HG03565 (cell line): ENCODE measurements around the gene HARS1.
A peak's percentile ranks its signal among the peaks of the same experiment; 100 is the strongest.
"Not testable (repeated sequence)": the region's sequence is repeated elsewhere in the genome, so short reads cannot be mapped to it uniquely, and the experiment has no call there.

ENCODE experiments used
- ATAC-seq: cut with Tn5 transposase; IDR thresholded peaks from one replicate; pipeline ENCODE4 v1.9.1; 2021; ENCODE audit warnings: mild to moderate bottlenecking, moderate library complexity; ENCODE audit not compliant: unreplicated experiment

HARS1 gene, protein sequence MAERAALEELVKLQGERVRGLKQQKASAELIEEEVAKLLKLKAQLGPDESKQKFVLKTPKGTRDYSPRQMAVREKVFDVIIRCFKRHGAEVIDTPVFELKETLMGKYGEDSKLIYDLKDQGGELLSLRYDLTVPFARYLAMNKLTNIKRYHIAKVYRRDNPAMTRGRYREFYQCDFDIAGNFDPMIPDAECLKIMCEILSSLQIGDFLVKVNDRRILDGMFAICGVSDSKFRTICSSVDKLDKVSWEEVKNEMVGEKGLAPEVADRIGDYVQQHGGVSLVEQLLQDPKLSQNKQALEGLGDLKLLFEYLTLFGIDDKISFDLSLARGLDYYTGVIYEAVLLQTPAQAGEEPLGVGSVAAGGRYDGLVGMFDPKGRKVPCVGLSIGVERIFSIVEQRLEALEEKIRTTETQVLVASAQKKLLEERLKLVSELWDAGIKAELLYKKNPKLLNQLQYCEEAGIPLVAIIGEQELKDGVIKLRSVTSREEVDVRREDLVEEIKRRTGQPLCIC

DNA sequence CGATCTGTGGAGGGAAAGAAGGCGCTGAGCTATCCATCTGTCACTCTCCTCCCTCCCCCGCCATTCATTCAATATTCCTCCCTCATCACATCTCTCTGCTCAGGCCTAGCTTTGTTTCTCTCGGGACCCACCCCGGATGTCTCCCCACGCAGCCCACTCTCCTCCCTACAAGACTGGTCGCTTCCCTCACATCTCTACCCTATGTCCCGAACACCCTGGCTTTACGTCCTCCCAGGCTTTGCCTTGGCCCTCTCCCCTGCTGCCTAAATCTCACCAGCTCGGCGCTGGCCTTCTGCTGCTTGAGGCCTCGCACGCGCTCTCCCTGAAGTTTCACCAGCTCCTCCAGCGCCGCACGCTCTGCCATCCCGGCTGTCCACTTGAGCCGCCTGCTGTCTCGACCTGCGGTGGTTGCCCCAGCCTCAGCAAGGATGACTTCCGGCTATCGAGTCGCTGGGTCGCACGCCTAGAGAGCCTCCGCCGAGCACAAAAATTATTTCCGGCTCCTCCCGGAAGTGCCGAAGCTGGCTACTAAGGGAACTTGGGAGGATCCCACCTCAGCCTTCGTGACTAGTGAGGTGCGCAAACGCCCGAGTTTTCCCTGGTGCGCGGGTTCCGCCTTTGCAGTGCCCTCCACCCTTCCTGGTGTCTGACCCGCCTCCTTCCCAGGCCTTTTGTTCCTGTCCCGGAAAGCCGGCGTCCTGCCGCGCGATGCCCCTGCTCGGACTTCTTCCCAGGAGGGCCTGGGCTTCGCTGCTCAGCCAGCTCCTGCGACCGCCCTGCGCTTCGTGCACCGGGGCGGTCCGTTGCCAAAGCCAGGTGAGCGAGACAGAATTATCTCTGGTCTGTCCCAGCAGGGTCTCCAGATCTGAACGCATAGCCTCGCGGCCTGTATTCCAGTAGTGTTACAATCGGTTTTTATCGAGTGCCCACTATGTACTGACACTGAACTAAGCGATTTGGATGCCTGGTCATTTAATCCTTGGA is at the start of gene HARS1, which contains the start of gene HARS2:
Gene HARS1 (minus strand): TSS at position 430 of the 984 bp plus-strand sequence. CDS start 66 bp downstream, at position 364.
Gene HARS2 (plus strand): TSS at position 515 of the 984 bp plus-strand sequence. CDS start 194 bp downstream, at position 709.
- peak; percentile 95 for ATAC-seq

DNA sequence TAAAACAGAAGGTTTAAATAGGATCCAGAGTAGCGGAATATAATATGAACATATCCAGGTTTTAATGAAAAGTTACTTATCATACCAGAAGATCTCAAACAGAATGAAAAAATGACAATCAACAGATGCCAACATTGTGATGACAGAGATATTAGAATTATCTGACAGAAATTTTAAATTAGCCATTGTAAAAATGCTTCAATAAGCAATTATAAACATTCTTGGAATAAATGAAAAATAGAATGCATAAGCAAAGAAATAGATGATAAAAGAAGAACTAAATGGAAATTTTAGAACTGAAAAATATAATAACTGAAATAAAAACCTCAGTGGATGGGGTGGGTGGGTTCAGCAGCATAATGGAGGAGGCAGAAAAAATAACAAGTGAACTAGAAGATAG is 46.3 kb upstream of the HARS1 start:
- ATAC-seq = no peak

DNA sequence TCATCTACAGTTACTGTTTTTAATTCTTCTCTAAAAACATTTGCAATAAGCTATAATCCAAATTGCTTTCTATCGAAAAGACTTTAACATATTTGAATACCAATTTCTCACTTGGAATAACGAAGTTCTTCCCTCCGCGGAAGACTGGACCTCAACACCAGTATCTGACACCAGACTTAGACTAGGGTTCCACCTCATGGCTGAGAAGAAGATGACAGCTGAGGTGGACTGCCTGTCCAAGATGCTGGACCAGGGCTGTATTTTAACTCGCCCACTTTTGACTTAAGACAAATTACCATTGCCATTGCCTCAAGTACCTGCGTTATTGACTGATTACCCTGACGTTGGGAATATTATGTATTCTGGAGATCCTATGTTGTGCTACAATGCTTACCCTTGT is 43.2 kb upstream of the HARS1 start:
- ATAC-seq = no peak

DNA sequence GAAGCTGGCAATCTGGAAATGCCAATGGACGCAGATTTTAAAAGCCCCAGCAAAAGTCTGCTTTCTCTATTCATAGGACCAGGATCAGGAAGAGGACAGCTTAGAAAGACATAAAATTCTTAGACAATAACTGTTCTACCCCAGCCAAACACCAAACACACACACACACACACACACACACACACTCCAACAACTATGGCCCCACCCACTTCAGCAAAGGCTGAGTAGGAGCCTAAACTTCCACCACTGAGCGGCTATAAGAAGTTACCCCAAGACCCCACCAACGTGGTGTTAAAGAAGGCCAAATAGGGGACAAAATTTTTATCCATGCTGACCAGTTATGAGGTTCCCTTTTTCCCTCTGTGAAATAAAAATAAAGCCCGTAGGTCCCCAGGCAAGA is 41.9 kb upstream of the HARS1 start:
- ATAC-seq = no peak

DNA sequence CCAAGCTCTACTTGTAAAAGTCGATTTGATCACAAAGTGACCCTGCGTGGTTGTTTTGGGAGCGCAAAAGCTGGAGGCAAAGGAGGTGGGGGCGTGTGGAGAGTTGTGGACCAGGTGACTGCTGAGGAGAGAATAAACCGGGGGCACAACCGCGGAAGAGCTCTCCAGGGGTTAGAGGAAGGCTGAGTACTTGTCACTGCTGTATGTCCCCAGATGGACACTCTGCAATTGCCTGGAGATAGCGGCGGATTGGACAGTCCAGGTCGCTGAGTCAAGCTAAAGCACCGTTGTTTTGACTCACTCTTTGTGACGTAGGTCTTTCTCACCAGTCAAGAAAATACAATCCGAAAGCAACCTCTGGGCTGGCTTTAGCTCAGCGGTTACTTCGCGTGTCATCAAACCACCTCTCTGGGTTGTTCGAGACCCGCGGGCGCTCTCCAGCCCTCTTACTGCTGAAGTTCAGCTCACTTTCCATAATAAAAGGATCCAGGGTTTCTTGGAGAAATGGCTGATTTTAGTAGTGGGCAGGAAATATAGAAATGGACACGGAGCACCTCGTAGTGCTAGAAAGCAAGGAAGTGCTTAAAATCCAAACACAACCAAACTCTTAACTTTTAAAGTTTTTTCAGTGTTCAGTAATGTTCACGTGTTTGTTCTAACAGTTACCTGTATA is 34.8 kb upstream of the HARS1 start:
- peak; percentile 94 for ATAC-seq

DNA sequence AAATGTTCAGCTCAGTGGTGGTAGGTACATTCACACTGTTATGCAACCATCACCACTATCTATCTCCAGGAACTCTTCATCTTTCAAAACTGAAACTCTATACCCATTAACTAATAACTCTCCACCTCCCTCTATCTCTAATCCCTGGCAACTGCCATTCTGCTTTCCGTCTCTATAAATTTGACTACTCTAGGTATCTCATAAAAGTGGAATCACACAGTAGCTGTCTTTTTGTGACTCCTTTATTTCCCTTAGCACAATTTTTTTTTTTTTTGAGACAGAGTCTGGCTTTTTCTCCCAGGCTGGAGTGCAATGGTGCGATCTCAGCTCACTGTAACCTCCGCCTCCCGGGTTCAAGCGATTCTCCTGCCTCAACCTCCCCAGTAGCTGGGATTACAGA is 30.2 kb upstream of the HARS1 start:
- ATAC-seq = not testable (repeated sequence)

DNA sequence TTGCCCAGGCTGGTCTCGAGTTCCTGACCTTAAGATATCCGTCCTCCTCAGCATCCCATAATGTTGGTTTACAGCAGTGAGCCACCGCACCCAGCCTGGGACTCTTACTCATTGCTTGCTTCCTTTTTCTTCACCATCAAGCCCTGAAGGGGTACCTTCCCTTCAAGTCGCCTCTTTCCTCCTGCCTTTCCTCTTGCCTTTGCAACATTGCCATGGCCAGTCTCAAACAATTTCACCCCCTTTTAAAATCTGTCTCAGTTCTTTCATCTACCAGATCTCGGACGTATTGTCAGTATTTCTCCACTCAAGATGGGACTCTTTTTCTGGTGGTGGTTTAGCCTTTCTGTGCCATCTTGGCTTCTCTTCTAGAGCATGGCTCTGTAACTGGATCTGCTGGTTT is 29.6 kb upstream of the HARS1 start:
- ATAC-seq = not testable (repeated sequence)

DNA sequence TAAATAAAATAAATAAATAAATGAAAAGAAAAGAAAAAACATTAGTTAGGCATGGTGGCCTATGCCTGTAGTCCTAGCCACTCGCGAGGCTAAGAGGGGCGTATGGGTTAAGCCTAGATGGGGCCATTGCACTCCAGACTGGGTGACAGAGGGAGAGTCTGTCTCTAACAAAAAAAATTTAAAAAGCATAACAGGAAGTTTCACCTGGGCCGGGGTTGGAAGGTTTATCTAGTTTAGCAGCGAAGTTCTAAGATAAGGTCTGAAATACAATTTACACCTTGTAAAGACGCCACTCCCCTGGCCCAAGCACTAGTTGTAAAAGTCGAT is 27.1 kb upstream of the HARS1 start:
- ATAC-seq = no peak

DNA sequence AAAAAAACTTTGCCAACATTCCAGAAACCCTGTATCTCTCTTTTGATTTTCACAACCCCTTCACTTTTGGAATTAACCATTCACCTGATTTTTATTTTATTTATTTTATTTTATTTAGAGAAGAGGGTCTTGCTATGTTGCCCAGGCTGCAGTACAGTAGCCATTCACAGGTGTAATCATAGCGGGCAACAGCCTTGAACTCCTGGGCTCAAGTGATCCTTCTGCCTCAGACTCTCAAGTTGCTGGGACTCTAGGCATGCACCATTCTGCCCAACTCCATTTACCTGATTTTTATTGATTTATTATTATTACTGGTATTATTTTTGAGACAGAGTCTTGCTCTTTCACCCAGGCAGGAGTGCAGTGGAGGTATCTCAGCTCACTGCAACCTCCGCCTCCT is 25.1 kb upstream of the HARS1 start:
- not testable (repeated sequence) for ATAC-seq

DNA sequence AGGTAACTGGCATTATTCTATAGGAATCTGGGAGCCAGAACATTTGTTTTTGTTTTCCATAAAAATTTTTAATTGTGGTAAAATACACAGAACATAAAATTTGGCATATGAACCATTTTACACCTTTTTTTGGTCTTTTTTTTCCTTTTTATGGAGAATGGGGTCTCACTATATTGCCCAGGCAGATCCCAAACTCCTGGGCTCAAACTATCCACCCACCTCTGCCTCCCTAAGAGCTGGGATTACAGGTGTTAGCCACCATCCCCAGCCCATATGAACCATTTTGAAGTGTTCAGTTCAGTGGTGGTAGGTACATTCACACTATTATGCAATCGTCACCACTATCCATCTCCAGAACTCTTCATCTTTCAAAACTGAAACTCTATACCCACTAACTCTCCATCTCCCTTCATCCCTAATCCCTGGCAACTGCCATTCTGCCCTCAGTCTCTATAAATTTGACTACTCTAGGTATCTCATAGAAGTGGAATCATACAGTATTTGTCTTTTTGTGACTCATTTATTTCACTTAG is 22.5 kb upstream of the HARS1 start:
- ATAC-seq = no peak

DNA sequence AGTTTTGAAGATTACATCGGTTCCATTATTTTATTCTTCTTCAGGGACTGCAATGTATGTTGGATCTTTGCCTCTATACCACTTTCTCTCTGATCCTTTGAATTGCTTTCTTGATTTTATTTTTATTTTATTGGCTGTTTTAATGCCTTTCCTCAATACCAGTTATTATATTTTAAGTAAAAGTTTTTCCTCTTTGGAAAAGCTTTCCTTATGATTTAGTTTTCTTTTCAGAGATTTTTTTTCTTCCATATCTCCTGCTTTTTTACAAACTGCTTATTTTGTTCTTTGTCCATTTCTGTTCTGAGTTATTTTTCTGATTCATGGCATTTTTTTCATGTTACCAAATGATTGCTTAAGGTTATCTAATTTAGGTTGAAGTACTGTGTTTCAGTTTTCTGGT is 20.6 kb upstream of the HARS1 start:
- ATAC-seq = no peak

DNA sequence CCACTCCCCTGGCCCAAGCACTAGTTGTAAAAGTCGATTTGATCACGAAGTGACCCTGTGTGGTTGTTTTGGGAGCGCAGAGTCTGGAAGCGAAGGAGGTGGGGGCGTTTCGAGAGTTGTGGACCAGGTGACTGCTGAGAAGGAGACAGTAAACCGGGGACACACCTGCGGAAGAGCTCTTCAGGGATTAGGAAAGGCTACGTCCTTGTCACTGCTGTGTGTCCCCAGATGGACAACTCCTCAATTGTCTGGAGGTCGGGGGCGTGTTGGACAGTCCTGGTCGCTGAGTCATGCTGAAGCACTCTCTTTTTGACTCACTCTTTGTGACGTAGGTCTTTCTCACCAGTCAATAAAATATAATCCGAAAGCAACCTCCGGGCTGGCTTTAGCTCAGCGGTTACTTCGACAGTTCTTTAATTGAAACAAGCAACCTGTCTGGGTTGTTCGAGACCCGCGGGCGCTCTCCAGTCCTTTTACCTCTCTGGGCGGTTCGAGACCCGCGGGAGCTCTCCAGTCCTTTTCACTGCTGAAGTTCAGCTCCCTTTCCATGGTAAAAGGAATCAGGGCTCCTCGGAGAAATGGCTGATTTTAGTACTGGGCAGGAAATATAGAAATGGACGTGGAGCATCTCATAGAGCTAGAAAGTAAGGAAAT is 19.9 kb upstream of the HARS1 start:
- ATAC-seq = peak; percentile 88

DNA sequence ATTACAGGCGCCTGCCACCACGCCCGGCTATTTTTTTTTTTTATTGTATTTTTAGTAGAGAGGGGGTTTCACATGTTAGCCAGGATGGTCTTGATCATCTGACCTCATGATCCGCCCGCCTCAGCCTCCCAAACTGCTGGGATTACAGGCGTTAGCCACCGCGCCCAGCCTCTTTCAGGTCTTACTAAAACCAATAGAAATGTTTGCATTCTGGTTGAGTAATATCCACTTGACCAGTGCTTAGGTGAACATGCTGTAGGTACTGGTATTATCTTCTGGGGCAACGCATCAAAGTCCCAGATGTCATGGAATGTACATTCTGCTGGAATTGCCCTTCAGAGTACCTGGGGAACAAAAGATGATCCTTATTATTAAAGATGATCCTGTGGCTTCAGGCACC is 17.6 kb upstream of the HARS1 start:
- ATAC-seq = not testable (repeated sequence)

DNA sequence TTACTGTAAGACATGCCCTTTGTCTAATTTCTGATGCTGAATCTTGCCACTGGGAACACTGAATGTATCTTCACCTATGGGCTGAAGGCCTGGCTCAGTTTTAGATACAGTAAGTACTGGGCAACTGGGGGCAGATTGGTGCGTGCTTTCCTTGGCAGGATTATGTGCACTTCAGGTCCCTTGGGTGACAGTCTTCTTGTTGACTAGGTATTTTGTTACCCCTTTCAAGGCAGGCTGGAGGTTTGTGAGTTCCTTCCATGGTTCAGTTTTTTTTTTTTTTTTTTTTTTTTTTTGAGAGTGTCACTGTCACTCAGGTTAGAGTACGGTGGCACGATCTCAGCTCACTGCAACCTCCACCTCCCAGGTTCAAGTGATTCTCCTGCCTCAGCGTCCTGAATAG is 16.6 kb upstream of the HARS1 start:
- ATAC-seq = no peak

DNA sequence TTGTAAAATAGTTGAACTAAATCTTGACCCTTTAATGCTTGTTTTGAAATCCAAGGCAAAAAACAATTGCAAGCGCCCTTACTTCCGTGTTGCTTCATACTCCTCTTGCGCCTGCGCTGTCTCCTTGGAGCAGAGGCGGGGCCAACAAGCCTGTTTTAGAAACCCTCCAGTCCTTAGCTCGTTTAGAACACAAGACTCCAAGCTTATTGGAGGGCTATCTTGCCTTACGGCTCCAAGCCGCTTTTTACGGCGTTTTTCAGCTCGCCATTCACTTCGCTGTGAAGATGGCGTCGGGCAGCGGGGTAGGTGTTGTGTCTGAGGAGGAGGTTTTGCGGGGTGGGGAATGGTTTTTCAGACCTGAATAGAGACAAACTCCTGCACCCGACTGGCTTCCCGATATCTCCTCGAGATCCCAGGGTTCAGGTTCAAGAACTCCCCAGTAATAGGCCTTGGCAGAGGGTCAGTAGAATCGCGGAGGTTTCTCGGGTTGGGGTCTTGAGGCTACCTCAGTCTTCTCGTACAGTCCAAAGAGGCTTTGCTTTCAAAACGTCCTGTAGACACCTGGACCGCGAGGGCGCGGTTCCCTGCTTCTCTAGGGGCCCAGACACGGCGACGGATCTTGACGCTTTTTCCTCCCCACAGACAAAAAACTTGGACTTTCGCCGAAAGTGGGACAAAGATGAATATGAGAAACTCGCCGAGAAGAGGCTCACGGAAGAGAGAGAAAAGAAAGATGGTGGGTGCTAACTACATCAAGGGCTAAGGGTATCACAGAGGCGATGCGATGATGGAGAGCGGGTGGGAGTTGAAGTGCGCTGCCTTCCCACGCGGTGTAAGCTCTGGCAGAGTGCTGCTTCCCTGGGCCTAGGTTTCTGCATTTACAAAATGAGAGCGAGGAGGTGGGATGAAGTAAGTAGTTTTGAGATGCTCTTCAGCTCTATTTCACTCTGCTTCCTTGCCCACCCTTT is 9.3 kb upstream of the HARS1 start, which contains the start of gene ZMAT2:
Gene ZMAT2 (plus strand): TSS at position 271 of the 968 bp plus-strand sequence. CDS start 14 bp downstream, at position 285.
- ATAC-seq = peak; percentile 91

DNA sequence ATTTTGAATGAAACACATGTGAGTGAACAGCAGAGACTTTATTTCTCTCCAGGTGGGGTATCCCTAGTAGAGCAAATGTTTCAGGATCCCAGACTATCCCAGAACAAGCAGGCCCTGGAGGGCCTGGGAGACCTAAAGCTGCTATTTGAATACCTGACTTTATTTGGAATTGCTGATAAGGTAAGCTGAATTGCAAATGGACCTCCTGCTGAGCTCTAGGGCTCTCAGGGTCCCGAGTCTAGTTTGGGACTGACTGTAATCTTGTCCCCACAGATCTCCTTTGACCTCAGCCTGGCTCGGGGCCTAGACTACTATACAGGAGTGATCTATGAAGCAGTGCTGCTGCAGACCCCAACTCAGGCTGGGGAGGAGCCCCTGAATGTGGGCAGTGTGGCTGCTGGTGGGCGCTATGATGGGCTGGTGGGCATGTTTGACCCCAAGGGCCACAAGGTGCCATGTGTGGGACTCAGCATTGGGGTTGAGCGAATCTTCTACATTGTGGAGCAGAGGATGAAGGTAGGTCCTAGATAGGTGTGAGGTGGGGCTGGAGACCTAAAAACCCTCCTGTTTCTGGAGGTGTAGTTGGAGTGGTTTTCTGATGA is 5.8 kb upstream of the HARS1 start:
- no peak for ATAC-seq

DNA sequence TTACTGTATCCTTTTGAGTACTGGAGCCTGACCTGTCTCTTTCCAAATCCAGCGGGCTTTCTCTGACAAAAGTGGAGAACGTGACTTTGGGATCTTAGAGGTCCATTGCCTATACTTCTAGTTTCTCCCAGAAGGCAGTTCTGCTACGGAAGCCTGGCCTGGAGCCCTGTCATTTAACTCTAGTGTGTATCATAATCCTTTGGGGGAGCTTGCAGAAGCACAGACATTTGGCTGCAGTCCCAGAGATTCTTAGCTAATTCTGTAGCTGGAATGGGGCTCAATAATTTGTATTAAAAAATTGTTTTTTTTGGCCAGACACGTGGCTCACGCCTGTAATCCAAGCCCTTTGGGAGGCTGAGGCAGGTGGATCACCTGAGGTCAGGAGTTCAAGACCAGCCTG is 3.1 kb upstream of the HARS1 start:
- ATAC-seq = no peak

DNA sequence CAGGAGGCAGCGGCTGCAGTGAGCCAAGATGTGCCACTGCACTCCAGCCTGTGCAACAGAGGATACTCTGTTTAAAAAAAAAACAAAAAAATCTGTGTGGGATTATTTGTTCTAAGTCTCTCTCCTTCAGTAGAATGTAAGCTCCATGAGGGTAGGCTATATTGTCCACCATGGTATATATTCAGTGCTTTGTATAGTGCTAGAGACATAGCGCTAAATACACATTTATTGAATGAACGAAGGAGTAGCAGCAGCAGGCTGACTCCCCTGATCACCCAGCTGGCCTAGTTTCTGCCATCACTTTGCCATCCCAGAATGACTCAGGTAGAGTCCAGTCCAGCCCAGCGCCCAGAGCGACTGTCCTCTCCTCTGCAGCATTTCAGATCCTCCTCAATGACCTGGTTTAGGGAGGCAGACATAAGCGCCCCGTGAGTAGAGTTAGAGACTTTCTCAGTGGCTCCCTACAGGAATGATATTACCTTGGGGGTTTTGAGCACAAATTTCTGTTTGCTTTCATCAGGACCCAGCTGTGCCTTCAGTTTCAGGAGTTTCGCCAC is 716 bp downstream of the HARS1 start:
- ATAC-seq = no peak
